Heart left ventricle (tissue), 13 donors: ENCODE results near the gene CELSR1.

Experiments
- POLR2A ChIP-seq, 2 donors: fragments of 450-650 bp; IDR thresholded peaks; one replicate each; pipeline ENCODE4 v1.6.1; 2017; ENCODE audit warnings: antibody characterized with exemption in 2 of 2, mild to moderate bottlenecking in 2 of 2, moderate library complexity in 2 of 2
- TF ChIP-seq, protein P1 (sequence below), 12 donors: fragments of 200-600 bp; sonication (generic) in 4 of 12; IDR thresholded peaks; one replicate each; pipeline versions ENCODE4 v1.5.0 to v1.8.0; 2018 to 2022; ENCODE audit warnings: antibody characterized with exemption in 12 of 12, mild to moderate bottlenecking in 5 of 12
- donor health status: ischemic (EF 13 %, LVEDD 7.1; RV severe dilation, severe dysfunction).
- donor health status: DM: no; HTN: yes; CAD: no.
- donor health status: DM: no; HTN: no; CAD: no.
- donor health status: ischemic (EF 25% LVEDD 6.9; RV normal size, moderate dysfunction).
- donor health status: ischemic (EF 25% LVEDD 5.7; RV mildly dilated, moderate dysfunction).
- donor health status: ischemic (EF 35%, LVEDD 5.7; RV mildly dilated, moderate dysfunction).
- donor health status: nonischemic (EF 11% LVEDD 7.7; RV severe dilation, severe dysfunction).
- donor health status: DM: yes; HTN: yes; CAD: no.
- donor health status: PGD.
- donor health status: ischemic (EF 29% LVEDD 5.4; RV normal size, mild dysfunction).
- donor health status: nonischemic (EF 23%, LVEDD 6.1; RV moderate dilation, normal function).

DNA sequence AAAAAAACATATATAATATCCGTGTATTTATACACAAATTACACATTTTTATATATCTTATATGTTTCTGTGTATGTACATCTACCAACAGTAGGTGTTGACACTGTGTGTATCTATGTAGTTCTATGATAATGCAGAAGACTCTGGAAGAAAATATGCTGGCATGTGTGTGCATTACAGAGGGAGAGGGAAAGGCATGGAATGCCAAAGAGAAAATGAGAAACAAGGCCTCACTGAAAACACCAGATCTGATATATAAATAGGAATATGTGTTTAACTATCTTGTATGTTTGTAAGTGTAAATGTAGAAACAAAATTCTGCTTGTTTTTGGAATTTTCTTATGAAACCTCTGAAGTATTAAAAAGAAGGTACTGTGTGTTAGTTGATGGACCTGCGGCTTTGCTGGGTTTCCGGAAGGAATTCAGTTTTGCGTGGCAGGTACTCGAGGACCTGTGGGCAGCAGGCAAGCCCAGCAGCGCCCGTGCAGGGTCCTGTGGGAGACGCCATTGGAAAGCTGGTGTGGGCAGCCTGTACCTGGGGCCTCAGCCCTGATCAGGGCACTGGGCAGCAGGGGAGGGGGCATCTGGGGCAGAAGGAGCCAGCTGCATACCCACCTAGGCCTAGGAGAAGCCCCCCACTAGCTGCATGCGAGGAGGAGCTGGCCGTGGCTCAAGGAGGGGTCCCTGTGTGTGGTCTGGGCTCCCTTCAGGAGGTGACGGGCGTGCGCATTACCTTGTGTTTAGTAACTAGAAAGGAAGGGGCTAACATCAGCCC lies 209.5 kb downstream of the CELSR1 start:
- TF ChIP-seq, protein P1, sequence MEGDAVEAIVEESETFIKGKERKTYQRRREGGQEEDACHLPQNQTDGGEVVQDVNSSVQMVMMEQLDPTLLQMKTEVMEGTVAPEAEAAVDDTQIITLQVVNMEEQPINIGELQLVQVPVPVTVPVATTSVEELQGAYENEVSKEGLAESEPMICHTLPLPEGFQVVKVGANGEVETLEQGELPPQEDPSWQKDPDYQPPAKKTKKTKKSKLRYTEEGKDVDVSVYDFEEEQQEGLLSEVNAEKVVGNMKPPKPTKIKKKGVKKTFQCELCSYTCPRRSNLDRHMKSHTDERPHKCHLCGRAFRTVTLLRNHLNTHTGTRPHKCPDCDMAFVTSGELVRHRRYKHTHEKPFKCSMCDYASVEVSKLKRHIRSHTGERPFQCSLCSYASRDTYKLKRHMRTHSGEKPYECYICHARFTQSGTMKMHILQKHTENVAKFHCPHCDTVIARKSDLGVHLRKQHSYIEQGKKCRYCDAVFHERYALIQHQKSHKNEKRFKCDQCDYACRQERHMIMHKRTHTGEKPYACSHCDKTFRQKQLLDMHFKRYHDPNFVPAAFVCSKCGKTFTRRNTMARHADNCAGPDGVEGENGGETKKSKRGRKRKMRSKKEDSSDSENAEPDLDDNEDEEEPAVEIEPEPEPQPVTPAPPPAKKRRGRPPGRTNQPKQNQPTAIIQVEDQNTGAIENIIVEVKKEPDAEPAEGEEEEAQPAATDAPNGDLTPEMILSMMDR (IDR thresholded peaks at IDR 0.05) = no peak
- TF ChIP-seq POLR2A (IDR thresholded peaks at IDR 0.05) = no peak
